ENCODE measurements around the gene KCNK7. TPM values are rescaled to one million over a fixed set of nuclear protein-coding genes. Genes with fewer than 3 reads are reported as not detected.

The KCNK7 gene
- total RNA-seq, 4 donors from 2014 or later, result 0.39 to 18.6 TPM; not detected in 2

GRCh38 chr11:65557280-65558001 is 38.2 kb downstream of the KCNK7 start:
- no peaks in the 10 kb centered on the region for H3K9me3 ChIP-seq
- TF ChIP-seq POLR2A (IDR thresholded peaks at IDR 0.05) (no peak), CTCF (IDR thresholded peaks at IDR 0.05 in 4 of 5, conservative IDR thresholded peaks at IDR 0.05 in 1 of 5) (no peak)
- intact Hi-C loops (cut with DNase I; ENCODE audit: low total_unique reads) (loop anchor here (1.0 kb wide), 1 partner anchor 17 kb away; no protein-coding TSS in a partner anchor), in situ Hi-C loops (cut with MboI; ENCODE audit: low sequenced_read_pairs in 4 of 4) (no loop called here)
- H3K27me3 ChIP-seq, result no peaks in the 10 kb centered on the region
- H3K4me1 ChIP-seq, result peaks cover 61% of the 10 kb centered on the region in 2 donors
- peak overlapping the region; percentile 55 to 70 (median 63) for H3K4me3 ChIP-seq
- ATAC-seq, result no peak
- no peak for DNase-seq
- peak overlapping the region; percentile 95 to 99 (median 97) for H3K27ac ChIP-seq
- no peaks in the 10 kb centered on the region for H3K36me3 ChIP-seq

GRCh38 chr11:65556470-65557279 is 38.9 kb downstream of the KCNK7 start:
- in situ Hi-C loops (cut with MboI; ENCODE audit: low sequenced_read_pairs in 4 of 4), result no loop called here

GRCh38 chr11:65555693-65556231 is 39.8 kb downstream of the KCNK7 start:
- Histone ChIP-seq H3K27ac (peak overlapping the region; percentile 95 to 99 (median 97)), H3K36me3 (no peaks in the 10 kb centered on the region), H3K4me1 (peaks cover 47 to 49% of the 10 kb centered on the region in 2 donors), H3K4me3 (no peak overlapping the region), H3K27me3 (no peaks in the 10 kb centered on the region), H3K9me3 (no peaks in the 10 kb centered on the region)
- in situ Hi-C loops (cut with MboI; ENCODE audit: low sequenced_read_pairs in 4 of 4), result no loop called here
- DNase-seq (peak in 1 of 2 donors; percentile 80), ATAC-seq (peak in 1 of 2 donors; percentile 6)
- TF ChIP-seq POLR2A (IDR thresholded peaks at IDR 0.05) (peak in 1 of 2 donors; percentile 8), CTCF (IDR thresholded peaks at IDR 0.05 in 4 of 5, conservative IDR thresholded peaks at IDR 0.05 in 1 of 5) (no peak)
- intact Hi-C loops (cut with DNase I; ENCODE audit: low total_unique reads), result no loop called here

More at GRCh38 chr11:65556470-65557279, 38.9 kb downstream of the KCNK7 start:
- intact Hi-C loops (cut with DNase I; ENCODE audit: low total_unique reads), result no loop called here
- TF ChIP-seq CTCF (IDR thresholded peaks at IDR 0.05 in 4 of 5, conservative IDR thresholded peaks at IDR 0.05 in 1 of 5) (no peak), POLR2A (IDR thresholded peaks at IDR 0.05) (no peak)
- H3K9me3 ChIP-seq, result no peaks in the 10 kb centered on the region
- peak overlapping the region; percentile 47 to 70 (median 63) for H3K4me3 ChIP-seq
- no peaks in the 10 kb centered on the region for H3K27me3 ChIP-seq
- H3K4me1 ChIP-seq, result peaks cover 56 to 59% of the 10 kb centered on the region in 2 donors
- peak overlapping the region; percentile 95 to 99 (median 97) for H3K27ac ChIP-seq
- no peaks in the 10 kb centered on the region for H3K36me3 ChIP-seq
- no peak for ATAC-seq
- no peak for DNase-seq

GRCh38 chr11:65554842-65555430 is 40.7 kb downstream of the KCNK7 start:
- ATAC-seq (no peak), DNase-seq (no peak)
- no peaks in the 10 kb centered on the region for H3K27me3 ChIP-seq
- no peaks in the 10 kb centered on the region for H3K36me3 ChIP-seq
- H3K4me3 ChIP-seq, result no peak overlapping the region
- in situ Hi-C loops (cut with MboI; ENCODE audit: low sequenced_read_pairs in 4 of 4) (no loop called here), intact Hi-C loops (cut with DNase I; ENCODE audit: low total_unique reads) (no loop called here)
- H3K27ac ChIP-seq, result peak overlapping the region; percentile 95 to 99 (median 97)
- no peaks in the 10 kb centered on the region for H3K9me3 ChIP-seq
- peaks cover 38 to 41% of the 10 kb centered on the region in 2 donors for H3K4me1 ChIP-seq
- TF ChIP-seq POLR2A (IDR thresholded peaks at IDR 0.05), result no peak
